Measurements from ENCODE around the gene FHAD1. TPM values are rescaled to one million over a fixed set of nuclear protein-coding genes. Genes with fewer than 3 reads are reported as not detected.

The FHAD1 gene
- total and polyA plus RNA-seq, 2 of the 13 experiments (the other 11 are each of a cell fraction or from before 2014, with no cell fraction given) = not detected

DNA sequence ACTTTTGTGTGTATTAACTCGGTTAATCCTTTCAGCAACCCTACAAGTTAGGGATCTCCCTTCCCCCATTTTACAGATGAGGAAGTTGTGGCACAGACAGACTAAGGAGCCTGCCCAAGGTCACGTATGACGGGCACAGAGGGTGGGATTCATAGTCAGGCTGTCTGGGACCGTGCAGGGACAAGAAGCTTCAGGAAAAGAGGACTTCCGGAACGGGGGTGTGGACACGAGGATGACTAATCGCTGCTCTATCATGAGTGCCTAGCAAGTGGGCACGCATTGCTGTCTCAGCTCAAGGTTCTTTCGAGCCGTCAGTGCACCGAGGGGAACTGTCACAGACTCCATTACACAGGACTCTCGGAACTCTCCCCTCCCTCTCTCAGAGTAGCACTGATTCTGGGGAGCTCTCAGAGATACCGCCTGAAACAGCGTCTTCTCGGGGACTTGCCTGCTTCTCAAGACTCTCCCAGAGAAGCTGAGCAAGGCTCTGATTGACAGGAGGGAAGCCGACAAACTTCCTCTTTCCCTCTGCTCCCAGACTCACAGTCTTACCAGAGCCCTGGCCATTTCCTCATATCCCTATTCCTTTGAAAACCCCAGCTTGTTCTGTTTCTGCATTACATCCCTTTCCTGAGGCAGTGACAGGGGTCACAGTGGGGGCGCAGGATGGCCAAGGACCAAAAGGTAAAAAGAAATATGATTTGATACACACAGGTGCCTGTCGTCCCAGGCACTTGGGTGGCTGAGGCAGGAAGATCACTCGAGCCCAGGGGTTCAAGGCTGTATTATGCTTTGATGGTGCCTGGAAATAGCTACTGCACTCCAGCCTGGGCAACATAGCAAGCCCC is 14.4 kb downstream of the FHAD1 start (continued):
- TF ChIP-seq, protein P1, sequence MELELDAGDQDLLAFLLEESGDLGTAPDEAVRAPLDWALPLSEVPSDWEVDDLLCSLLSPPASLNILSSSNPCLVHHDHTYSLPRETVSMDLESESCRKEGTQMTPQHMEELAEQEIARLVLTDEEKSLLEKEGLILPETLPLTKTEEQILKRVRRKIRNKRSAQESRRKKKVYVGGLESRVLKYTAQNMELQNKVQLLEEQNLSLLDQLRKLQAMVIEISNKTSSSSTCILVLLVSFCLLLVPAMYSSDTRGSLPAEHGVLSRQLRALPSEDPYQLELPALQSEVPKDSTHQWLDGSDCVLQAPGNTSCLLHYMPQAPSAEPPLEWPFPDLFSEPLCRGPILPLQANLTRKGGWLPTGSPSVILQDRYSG (CRISPR knock-in tag; IDR thresholded peaks at IDR 0.05) = no peak
- TF ChIP-seq, protein P2, sequence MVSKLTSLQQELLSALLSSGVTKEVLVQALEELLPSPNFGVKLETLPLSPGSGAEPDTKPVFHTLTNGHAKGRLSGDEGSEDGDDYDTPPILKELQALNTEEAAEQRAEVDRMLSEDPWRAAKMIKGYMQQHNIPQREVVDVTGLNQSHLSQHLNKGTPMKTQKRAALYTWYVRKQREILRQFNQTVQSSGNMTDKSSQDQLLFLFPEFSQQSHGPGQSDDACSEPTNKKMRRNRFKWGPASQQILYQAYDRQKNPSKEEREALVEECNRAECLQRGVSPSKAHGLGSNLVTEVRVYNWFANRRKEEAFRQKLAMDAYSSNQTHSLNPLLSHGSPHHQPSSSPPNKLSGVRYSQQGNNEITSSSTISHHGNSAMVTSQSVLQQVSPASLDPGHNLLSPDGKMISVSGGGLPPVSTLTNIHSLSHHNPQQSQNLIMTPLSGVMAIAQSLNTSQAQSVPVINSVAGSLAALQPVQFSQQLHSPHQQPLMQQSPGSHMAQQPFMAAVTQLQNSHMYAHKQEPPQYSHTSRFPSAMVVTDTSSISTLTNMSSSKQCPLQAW (CRISPR knock-in tag; IDR thresholded peaks at IDR 0.05) = no peak; the same call in 1 of the 2 replicates
- TF ChIP-seq ELF1 (CRISPR knock-in tag; IDR thresholded peaks at IDR 0.05) = peak; percentile 70
- no peak for TF ChIP-seq ZFP90 (CRISPR knock-in tag; IDR thresholded peaks at IDR 0.05; ENCODE audit: borderline replicate concordance)
- no peak for TF ChIP-seq ZNF550 (CRISPR knock-in tag; IDR thresholded peaks at IDR 0.05; ENCODE audit: borderline replicate concordance)
- TF ChIP-seq, protein P3, sequence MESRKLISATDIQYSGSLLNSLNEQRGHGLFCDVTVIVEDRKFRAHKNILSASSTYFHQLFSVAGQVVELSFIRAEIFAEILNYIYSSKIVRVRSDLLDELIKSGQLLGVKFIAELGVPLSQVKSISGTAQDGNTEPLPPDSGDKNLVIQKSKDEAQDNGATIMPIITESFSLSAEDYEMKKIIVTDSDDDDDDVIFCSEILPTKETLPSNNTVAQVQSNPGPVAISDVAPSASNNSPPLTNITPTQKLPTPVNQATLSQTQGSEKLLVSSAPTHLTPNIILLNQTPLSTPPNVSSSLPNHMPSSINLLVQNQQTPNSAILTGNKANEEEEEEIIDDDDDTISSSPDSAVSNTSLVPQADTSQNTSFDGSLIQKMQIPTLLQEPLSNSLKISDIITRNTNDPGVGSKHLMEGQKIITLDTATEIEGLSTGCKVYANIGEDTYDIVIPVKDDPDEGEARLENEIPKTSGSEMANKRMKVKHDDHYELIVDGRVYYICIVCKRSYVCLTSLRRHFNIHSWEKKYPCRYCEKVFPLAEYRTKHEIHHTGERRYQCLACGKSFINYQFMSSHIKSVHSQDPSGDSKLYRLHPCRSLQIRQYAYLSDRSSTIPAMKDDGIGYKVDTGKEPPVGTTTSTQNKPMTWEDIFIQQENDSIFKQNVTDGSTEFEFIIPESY (CRISPR knock-in tag; IDR thresholded peaks at IDR 0.05) = peak; percentile 14; the same call in 1 of the 2 replicates
- no peak for TF ChIP-seq ZNF138 (CRISPR knock-in tag; IDR thresholded peaks at IDR 0.05; ENCODE audit: low read depth)
- no peak for TF ChIP-seq FOXK1 (CRISPR knock-in tag; IDR thresholded peaks at IDR 0.05; ENCODE audit: borderline replicate concordance, low read depth)
- no peak for TF ChIP-seq PLRG1 (conservative IDR thresholded peaks at IDR 0.05)
- TF ChIP-seq SOX13 (IDR thresholded peaks at IDR 0.05) = no peak
- peak in 1 of 2 experiments; percentile 18; a peak in 1 of 4 replicates for TF ChIP-seq SOX13 (CRISPR knock-in tag; conservative IDR thresholded peaks at IDR 0.05 in 1 of 2, IDR thresholded peaks at IDR 0.05 in 1 of 2)
- no peak for TF ChIP-seq ZFP41 (CRISPR knock-in tag; IDR thresholded peaks at IDR 0.05; ENCODE audit: borderline replicate concordance)
- TF ChIP-seq HDAC2 (CRISPR knock-in tag; IDR thresholded peaks at IDR 0.05) = 0 out of 2 replicates have a peak, but pooled peaks have one; percentile 45
- TF ChIP-seq BHLHE40 (IDR thresholded peaks at IDR 0.05; ENCODE audit: low read length) = peak; percentile 57; the same call in 1 of the 2 replicates
- no peak for TF ChIP-seq EED (CRISPR knock-in tag; IDR thresholded peaks at IDR 0.05)
- peak; percentile 71 for TF ChIP-seq ZNF3 (CRISPR knock-in tag; IDR thresholded peaks at IDR 0.05)
- TF ChIP-seq MTA1 (CRISPR knock-in tag; IDR thresholded peaks at IDR 0.05; ENCODE audit: borderline replicate concordance) = no peak
- TF ChIP-seq HDAC6 (IDR thresholded peaks at IDR 0.05; ENCODE audit: low read depth, low read length) = no peak
- TF ChIP-seq ZMYM2 (CRISPR knock-in tag; IDR thresholded peaks at IDR 0.05) = peak; percentile 85
- TF ChIP-seq, protein P4, sequence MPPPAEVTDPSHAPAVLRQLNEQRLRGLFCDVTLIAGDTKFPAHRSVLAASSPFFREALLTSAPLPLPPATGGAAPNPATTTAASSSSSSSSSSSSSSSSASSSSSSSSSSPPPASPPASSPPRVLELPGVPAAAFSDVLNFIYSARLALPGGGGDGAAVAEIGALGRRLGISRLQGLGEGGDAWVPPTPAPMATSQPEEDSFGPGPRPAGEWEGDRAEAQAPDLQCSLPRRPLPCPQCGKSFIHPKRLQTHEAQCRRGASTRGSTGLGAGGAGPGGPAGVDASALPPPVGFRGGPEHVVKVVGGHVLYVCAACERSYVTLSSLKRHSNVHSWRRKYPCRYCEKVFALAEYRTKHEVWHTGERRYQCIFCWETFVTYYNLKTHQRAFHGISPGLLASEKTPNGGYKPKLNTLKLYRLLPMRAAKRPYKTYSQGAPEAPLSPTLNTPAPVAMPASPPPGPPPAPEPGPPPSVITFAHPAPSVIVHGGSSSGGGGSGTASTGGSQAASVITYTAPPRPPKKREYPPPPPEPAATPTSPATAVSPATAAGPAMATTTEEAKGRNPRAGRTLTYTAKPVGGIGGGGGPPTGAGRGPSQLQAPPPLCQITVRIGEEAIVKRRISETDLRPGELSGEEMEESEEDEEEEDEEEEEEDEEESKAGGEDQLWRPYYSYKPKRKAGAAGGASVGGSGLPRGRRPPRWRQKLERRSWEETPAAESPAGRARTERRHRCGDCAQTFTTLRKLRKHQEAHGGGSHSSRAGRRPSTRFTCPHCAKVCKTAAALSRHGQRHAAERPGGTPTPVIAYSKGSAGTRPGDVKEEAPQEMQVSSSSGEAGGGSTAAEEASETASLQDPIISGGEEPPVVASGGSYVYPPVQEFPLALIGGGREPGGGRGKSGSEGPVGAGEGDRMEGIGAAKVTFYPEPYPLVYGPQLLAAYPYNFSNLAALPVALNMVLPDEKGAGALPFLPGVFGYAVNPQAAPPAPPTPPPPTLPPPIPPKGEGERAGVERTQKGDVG (CRISPR knock-in tag; IDR thresholded peaks at IDR 0.05; ENCODE audit: borderline replicate concordance) = no peak

Measured in HepG2 (cell line).